Ovary (tissue), 3 donors: ENCODE data around the gene PALS1.

ENCODE experiments used
- CTCF ChIP-seq, 3 donors: fragments of 450-650 bp in 2 of 3; fragments of 200-600 bp in 1 of 3; IDR thresholded peaks; one replicate each; pipeline versions ENCODE4 v1.5.1 to v1.8.0; 2016 to 2022; ENCODE audit warnings: antibody characterized with exemption in 3 of 3, mild to moderate bottlenecking in 1 of 3
- POLR2A ChIP-seq: fragments of 450-650 bp; IDR thresholded peaks from one replicate; pipeline ENCODE4 v1.6.1; 2017; ENCODE audit warnings: antibody characterized with exemption, mild to moderate bottlenecking, moderate library complexity
- donor health status: DM: no; HTN: no; CAD: no.

GRCh38 chr14:67260965-67261364 is 19.7 kb downstream of the PALS1 start:
- no peak for TF ChIP-seq CTCF (IDR thresholded peaks at IDR 0.05)
- no peak for TF ChIP-seq POLR2A
